HG03139 (cell line): ENCODE measurements around the gene HNRNPUL2.

Experiments
- ATAC-seq: cut with Tn5 transposase; IDR thresholded peaks from one replicate; pipeline ENCODE4 v1.9.1; 2021; ENCODE audit not compliant: unreplicated experiment

The HNRNPUL2 gene

GRCh38 chr11:62727872-62728170 is 564 bp upstream of the HNRNPUL2 start:
- peak; percentile 25 for ATAC-seq

- no peak for ATAC-seq
Measured at GRCh38 chr11:62726915-62727164, 417 bp downstream of the HNRNPUL2 start.

GRCh38 chr11:62726156-62726914 is 922 bp downstream of the HNRNPUL2 start:
- no peak for ATAC-seq

- ATAC-seq = no peak
Measured at GRCh38 chr11:62725646-62726045, 1.6 kb downstream of the HNRNPUL2 start.

- no peak for ATAC-seq
Measured at GRCh38 chr11:62724171-62724570, 3.1 kb downstream of the HNRNPUL2 start.

GRCh38 chr11:62721994-62722393 is 5.3 kb downstream of the HNRNPUL2 start:
- ATAC-seq = no peak

- ATAC-seq = no peak
Measured at GRCh38 chr11:62719302-62719978, 7.8 kb downstream of the HNRNPUL2 start.

- no peak for ATAC-seq
Measured at GRCh38 chr11:62716816-62717215, 10.4 kb downstream of the HNRNPUL2 start.

- ATAC-seq = no peak
Measured at GRCh38 chr11:62716206-62716605, 11.1 kb downstream of the HNRNPUL2 start.

- no peak for ATAC-seq
Measured at GRCh38 chr11:62715150-62716130, 11.8 kb downstream of the HNRNPUL2 start.

GRCh38 chr11:62713343-62713742 is 13.9 kb downstream of the HNRNPUL2 start:
- no peak for ATAC-seq

GRCh38 chr11:62712861-62713260 is 14.4 kb downstream of the HNRNPUL2 start:
- no peak for ATAC-seq

GRCh38 chr11:62712276-62712812 is 14.9 kb downstream of the HNRNPUL2 start:
- no peak for ATAC-seq

- no peak for ATAC-seq
Measured at GRCh38 chr11:62710001-62710345, 17.3 kb downstream of the HNRNPUL2 start.

- peak; percentile 57 for ATAC-seq
Measured at GRCh38 chr11:62709247-62710000, 17.8 kb downstream of the HNRNPUL2 start.

- no peak for ATAC-seq
Measured at GRCh38 chr11:62708793-62709192, 18.5 kb downstream of the HNRNPUL2 start.

- ATAC-seq = no peak
Measured at GRCh38 chr11:62708392-62708791, 18.9 kb downstream of the HNRNPUL2 start.

GRCh38 chr11:62707277-62707861 is 19.9 kb downstream of the HNRNPUL2 start, which contains the start of the genes BSCL2 and GNG3:
Gene BSCL2, minus strand, starts transcription at chr11:62707424. Its CDS starts 229 bp downstream, at chr11:62707195.
Gene GNG3, plus strand, starts transcription at chr11:62707676. Its CDS starts 620 bp downstream, at chr11:62708296.
- no peak for ATAC-seq

- no peak for ATAC-seq
Measured at GRCh38 chr11:62706850-62707247, 20.4 kb downstream of the HNRNPUL2 start.
